Measurements from ENCODE around the gene LIMCH1. TPM values are rescaled to one million over a fixed set of nuclear protein-coding genes. Genes with fewer than 3 reads are reported as not detected.
A peak's percentile ranks its signal among the peaks of the same experiment; 100 is the strongest.

LIMCH1 gene
- total RNA-seq, 2 donors from 2014 or later, result 3.1 to 5.8 TPM

GRCh38 chr4:41687971-41688370 lies 150.0 kb downstream of the LIMCH1 start:
- Mint-ChIP-seq H3K9me3 (no peaks in the 10 kb centered on the region), H3K4me1 (no peaks in the 10 kb centered on the region), H3K4me3 (no peak overlapping the region), H3K36me3 (ENCODE audit: low read depth) (no peaks in the 10 kb centered on the region), H3K27me3 (ENCODE audit: insufficient read depth) (peaks cover 16% of the 10 kb centered on the region), H3K27ac (no peak overlapping the region)
- H3K27me3 ChIP-seq (ENCODE audit: control insufficient read depth, insufficient read depth, low read length, poor library complexity, severe bottlenecking), result no peaks in the 10 kb centered on the region
- H3K4me1 ChIP-seq (ENCODE audit: control insufficient read depth, insufficient read depth, low read length), result no peaks in the 10 kb centered on the region
- WGBS, 2 experiments (ENCODE audit: insufficient coverage in 1 of 2, insufficient read length in 1 of 2), result 87 to 100% methylated on average over 1 to 5 of the region's 5 CpGs
- H3K9me3 ChIP-seq (ENCODE audit: control insufficient read depth, low read length), result no peaks in the 10 kb centered on the region
- H3K4me3 ChIP-seq (ENCODE audit: low read length), result no peak overlapping the region
- no peaks in the 10 kb centered on the region for H3K36me3 ChIP-seq (ENCODE audit: control insufficient read depth, insufficient read depth, low read length)
- no peak overlapping the region for H3K9ac ChIP-seq (ENCODE audit: extremely low read depth, low read length, poor library complexity, severe bottlenecking)
- H3K27ac ChIP-seq (ENCODE audit: low read depth, low read length), result no peak overlapping the region
- TF ChIP-seq CTCF (conservative IDR thresholded peaks at IDR 0.05), result no peak
- no peak for DNase-seq

DNA sequence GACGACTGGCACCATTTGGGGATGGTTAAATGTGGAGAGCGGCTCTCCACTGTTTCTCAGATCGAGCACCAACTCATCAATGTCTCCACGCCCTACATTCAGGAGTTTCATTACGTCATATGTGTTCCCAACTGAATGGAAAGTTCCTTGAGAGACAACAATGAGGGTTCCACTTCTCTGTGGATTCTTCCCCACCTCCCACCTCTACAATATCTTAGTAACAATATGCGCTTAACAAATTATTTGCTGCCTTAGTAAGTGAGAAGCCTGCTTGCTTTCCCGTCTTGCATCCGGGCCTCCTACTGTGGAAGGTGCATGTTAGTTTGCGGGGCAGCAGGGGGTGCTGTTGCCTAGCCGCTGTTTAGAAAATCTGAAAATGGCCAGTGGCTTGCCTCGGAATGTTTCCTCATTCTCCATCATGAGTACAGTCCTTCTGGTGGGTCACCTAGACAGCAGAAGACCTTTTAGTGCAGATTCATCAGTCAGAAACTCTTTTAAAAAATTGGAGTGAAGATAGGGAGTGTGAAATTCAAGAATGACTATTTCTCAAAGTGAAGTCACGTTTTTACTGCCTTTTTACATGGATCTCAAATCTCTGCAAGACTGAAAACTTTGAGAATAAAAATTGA lies 154.9 kb downstream of the LIMCH1 start:
- no peaks in the 10 kb centered on the region for H3K36me3 Mint-ChIP-seq (ENCODE audit: low read depth)
- H3K36me3 ChIP-seq (ENCODE audit: control insufficient read depth, insufficient read depth, low read length), result no peaks in the 10 kb centered on the region
- peaks cover 18% of the 10 kb centered on the region for H3K27me3 Mint-ChIP-seq (ENCODE audit: insufficient read depth)
- no peaks in the 10 kb centered on the region for H3K4me1 ChIP-seq (ENCODE audit: control insufficient read depth, insufficient read depth, low read length)
- no peak overlapping the region for H3K27ac ChIP-seq (ENCODE audit: low read depth, low read length)
- no peaks in the 10 kb centered on the region for H3K9me3 Mint-ChIP-seq
- DNase-seq, result peak; percentile 88
- peaks cover 8% of the 10 kb centered on the region for H3K27me3 ChIP-seq (ENCODE audit: control insufficient read depth, insufficient read depth, low read length, poor library complexity, severe bottlenecking)
- H3K4me3 Mint-ChIP-seq, result no peak overlapping the region
- no peak overlapping the region for H3K9ac ChIP-seq (ENCODE audit: extremely low read depth, low read length, poor library complexity, severe bottlenecking)
- peak; percentile 97 for TF ChIP-seq CTCF (conservative IDR thresholded peaks at IDR 0.05)
- no peaks in the 10 kb centered on the region for H3K4me1 Mint-ChIP-seq
- no peak overlapping the region for H3K4me3 ChIP-seq (ENCODE audit: low read length)
- H3K9me3 ChIP-seq (ENCODE audit: control insufficient read depth, low read length), result no peaks in the 10 kb centered on the region
- 41 to 84% methylated on average over 5 to 12 of the region's 12 CpGs for WGBS, 2 experiments (ENCODE audit: insufficient coverage in 1 of 2, insufficient read length in 1 of 2)
- no peak overlapping the region for H3K27ac Mint-ChIP-seq

DNA sequence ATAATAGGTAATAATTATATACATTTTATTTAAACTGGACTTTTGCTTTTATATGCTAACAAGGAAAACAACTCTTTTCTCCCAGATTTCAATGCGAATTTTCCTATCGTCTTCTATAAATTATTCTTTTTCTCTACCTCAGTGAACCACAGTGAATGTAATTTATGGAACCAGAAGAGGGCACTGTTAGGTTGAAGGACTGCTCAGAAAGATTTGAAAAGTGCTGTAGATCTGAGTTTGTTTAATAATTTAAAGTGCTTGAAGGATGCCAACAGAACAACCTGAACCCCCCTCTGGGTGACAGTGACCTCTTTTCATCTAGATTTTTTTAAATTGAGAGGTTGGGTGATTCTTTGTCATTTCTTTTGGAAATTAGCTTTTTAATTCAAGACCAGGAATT lies 155.7 kb downstream of the LIMCH1 start:
- Histone ChIP-seq H3K9ac (ENCODE audit: extremely low read depth, low read length, poor library complexity, severe bottlenecking) (no peak overlapping the region), H3K27ac (ENCODE audit: low read depth, low read length) (no peak overlapping the region), H3K36me3 (ENCODE audit: control insufficient read depth, insufficient read depth, low read length) (no peaks in the 10 kb centered on the region), H3K27me3 (ENCODE audit: control insufficient read depth, insufficient read depth, low read length, poor library complexity, severe bottlenecking) (peaks cover 8% of the 10 kb centered on the region), H3K4me1 (ENCODE audit: control insufficient read depth, insufficient read depth, low read length) (no peaks in the 10 kb centered on the region), H3K4me3 (ENCODE audit: low read length) (no peak overlapping the region), H3K9me3 (ENCODE audit: control insufficient read depth, low read length) (no peaks in the 10 kb centered on the region)
- Mint-ChIP-seq H3K4me3 (no peak overlapping the region), H3K9me3 (no peaks in the 10 kb centered on the region), H3K27ac (no peak overlapping the region), H3K4me1 (no peaks in the 10 kb centered on the region), H3K36me3 (ENCODE audit: low read depth) (no peaks in the 10 kb centered on the region), H3K27me3 (ENCODE audit: insufficient read depth) (peaks cover 23% of the 10 kb centered on the region)
- WGBS, 2 experiments (ENCODE audit: insufficient coverage in 1 of 2, insufficient read length in 1 of 2), result 14% methylated on average over 2 of the region's 2 CpGs; no CpG with 5 or more reads in 1 of the 2 experiments
- no peak for DNase-seq
- TF ChIP-seq CTCF (conservative IDR thresholded peaks at IDR 0.05), result peak; percentile 78
